ENCODE data around the gene TMED4.
"Not testable (repeated sequence)": the region's sequence is repeated elsewhere in the genome, so short reads cannot be mapped to it uniquely, and the experiment has no call there.

- TF ChIP-seq CTCF (IDR thresholded peaks at IDR 0.05; ENCODE audit: low read depth, low read length); EZH2phosphoT487 (IDR thresholded peaks at IDR 0.05; ENCODE audit: low read depth): not testable (repeated sequence)
Observed at GRCh38 chr7:44562622-44562962, 19.4 kb downstream of the TMED4 start.

Measured in OCI-LY3 (cell line).